DOHH2 (cell line): Measurements from ENCODE around the gene PLAAT2.

Experiments
- CTCF ChIP-seq: fragments of 200-600 bp; sonication (generic); IDR thresholded peaks from one replicate; pipeline ENCODE4 v1.5.1; 2014; ENCODE audit warnings: antibody characterized with exemption, mild to moderate bottlenecking, low read depth, low read length; ENCODE audit not compliant: poor library complexity, severe bottlenecking
- EZH2phosphoT487 ChIP-seq: fragments of 200-600 bp; sonication (generic); IDR thresholded peaks from 2 replicates; pipeline ENCODE4 v1.6.1; 2017; ENCODE audit warnings: borderline replicate concordance, mild to moderate bottlenecking, antibody characterized with exemption, low read length, moderate library complexity, mixed read lengths

GRCh38 chr11:63586451-63587166, 23.4 kb upstream of the PLAAT2 start:
- TF ChIP-seq CTCF, result no peak
- no peak for TF ChIP-seq EZH2phosphoT487
